ENCODE results near the gene MYH11.

The MYH11 gene

DNA sequence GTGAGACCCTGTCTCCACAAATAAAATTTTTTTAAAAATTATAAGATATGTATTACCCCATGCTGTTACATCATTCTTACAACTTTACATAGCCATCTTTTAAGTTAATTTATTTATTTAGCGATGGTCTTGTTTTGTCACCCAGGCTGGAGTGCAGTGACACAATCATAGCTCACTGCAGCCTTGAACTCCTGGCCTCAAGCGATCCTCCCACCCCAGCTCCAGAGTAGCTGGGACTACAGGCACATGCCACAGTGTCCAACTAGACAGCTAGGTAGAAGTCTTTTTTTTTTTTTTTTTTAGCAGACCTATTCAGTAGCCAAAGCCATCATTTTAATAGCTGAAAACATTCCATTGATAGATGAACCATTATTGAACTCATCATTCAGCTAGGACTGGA is 114.1 kb downstream of the MYH11 start:
- TF ChIP-seq POLR2AphosphoS5 (IDR thresholded peaks at IDR 0.05; ENCODE audit: low read depth, low read length) (no peak), TAF1 (IDR thresholded peaks at IDR 0.05; ENCODE audit: borderline replicate concordance, insufficient read depth, low read length) (no peak), SIN3A (IDR thresholded peaks at IDR 0.05; ENCODE audit: borderline replicate concordance, insufficient read depth, low read length) (no peak), FOXP2 (optimal IDR thresholded peaks at IDR 0.05; ENCODE audit: borderline replicate concordance, extremely low read depth, extremely low read length, insufficient read depth) (no peak)
- TF ChIP-seq, protein P1, sequence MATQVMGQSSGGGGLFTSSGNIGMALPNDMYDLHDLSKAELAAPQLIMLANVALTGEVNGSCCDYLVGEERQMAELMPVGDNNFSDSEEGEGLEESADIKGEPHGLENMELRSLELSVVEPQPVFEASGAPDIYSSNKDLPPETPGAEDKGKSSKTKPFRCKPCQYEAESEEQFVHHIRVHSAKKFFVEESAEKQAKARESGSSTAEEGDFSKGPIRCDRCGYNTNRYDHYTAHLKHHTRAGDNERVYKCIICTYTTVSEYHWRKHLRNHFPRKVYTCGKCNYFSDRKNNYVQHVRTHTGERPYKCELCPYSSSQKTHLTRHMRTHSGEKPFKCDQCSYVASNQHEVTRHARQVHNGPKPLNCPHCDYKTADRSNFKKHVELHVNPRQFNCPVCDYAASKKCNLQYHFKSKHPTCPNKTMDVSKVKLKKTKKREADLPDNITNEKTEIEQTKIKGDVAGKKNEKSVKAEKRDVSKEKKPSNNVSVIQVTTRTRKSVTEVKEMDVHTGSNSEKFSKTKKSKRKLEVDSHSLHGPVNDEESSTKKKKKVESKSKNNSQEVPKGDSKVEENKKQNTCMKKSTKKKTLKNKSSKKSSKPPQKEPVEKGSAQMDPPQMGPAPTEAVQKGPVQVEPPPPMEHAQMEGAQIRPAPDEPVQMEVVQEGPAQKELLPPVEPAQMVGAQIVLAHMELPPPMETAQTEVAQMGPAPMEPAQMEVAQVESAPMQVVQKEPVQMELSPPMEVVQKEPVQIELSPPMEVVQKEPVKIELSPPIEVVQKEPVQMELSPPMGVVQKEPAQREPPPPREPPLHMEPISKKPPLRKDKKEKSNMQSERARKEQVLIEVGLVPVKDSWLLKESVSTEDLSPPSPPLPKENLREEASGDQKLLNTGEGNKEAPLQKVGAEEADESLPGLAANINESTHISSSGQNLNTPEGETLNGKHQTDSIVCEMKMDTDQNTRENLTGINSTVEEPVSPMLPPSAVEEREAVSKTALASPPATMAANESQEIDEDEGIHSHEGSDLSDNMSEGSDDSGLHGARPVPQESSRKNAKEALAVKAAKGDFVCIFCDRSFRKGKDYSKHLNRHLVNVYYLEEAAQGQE (IDR thresholded peaks at IDR 0.05; ENCODE audit: insufficient read depth in 1 of 2, low read depth in 2 of 2, low read length in 2 of 2) = no peak

DNA sequence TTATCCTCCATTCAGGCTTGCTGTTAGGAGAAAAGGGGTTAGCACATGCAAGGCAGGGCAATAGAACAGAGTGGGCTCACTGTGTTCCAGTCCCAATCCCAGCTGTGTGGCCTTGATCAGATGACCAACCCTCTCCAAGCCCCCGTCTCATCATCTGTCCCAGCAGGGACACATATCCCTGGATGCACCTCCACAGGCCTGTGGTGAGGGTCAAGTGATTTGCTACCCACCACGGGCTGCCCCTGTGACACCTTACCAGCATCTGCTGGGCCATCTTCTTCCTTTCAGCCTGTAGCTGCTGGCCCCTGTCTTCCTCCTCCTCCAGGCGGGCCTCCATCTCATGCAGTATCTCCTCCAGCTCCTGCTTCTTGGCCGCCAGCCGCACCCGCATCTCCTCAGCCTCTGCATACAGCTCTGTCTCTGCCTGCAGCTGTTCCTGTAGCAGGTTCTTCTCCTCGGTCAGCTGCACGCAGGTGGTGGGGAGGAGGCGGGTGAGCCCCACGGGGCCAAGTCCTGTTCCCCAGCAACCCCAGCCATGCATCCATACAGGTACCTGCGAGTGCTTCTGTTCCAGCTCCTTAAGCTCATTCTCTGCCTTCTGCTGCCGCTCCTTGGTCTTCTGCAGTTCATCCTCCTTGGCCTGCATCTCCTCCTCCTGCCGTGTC is 115.5 kb downstream of the MYH11 start:
- TF ChIP-seq FOXP2 (optimal IDR thresholded peaks at IDR 0.05; ENCODE audit: borderline replicate concordance, extremely low read depth, extremely low read length, insufficient read depth) (no peak), TAF1 (IDR thresholded peaks at IDR 0.05; ENCODE audit: borderline replicate concordance, insufficient read depth, low read length) (no peak), POLR2AphosphoS5 (IDR thresholded peaks at IDR 0.05; ENCODE audit: low read depth, low read length) (no peak), SIN3A (IDR thresholded peaks at IDR 0.05; ENCODE audit: borderline replicate concordance, insufficient read depth, low read length) (no peak)
- TF ChIP-seq, protein P1 (IDR thresholded peaks at IDR 0.05; ENCODE audit: insufficient read depth in 1 of 2, low read depth in 2 of 2, low read length in 2 of 2) = no peak

DNA sequence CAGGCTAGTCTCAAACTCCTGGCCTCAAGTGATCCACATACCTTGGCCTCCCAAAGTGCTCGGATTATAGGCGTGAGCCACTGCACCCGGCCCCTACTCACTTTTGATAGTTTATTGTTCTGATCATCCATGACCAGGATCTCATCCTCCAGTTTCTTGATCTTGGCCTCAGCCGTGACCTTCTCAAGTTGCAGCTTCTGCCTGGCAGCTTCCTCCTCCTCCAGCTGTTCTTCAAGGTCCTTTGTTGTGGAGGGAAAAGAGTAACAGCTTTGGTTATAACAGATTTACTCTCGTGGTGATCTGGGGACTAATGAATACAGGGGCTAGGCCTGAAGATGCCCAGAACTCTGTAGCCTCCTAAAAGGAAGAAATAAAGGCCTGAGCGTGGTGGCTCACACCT is 116.9 kb downstream of the MYH11 start:
- no peak for TF ChIP-seq TAF1 (IDR thresholded peaks at IDR 0.05; ENCODE audit: borderline replicate concordance, insufficient read depth, low read length)

DNA sequence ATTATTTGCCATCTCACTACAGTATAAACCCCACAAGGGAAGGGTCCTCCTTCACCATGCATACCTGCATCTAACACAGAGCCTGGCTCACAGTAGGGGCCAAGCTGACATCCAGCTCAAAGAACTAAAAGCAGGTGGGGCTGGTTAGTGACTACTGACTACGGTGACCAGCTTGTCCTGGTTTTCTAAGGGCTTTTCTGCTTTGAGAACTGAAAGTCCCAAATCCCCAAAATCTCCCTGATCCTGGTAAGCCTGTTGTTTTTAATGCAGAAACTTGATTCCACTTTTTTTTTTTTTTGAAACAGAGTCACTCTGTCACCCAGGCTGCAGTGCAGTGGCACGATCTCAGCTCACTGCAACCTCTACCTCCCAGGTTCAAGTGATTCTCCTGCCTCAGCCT is 117.4 kb downstream of the MYH11 start:
- TF ChIP-seq, protein P1 (IDR thresholded peaks at IDR 0.05; ENCODE audit: insufficient read depth in 1 of 2, low read depth in 2 of 2, low read length in 2 of 2) = no peak
- TF ChIP-seq FOXP2 (optimal IDR thresholded peaks at IDR 0.05; ENCODE audit: borderline replicate concordance, extremely low read depth, extremely low read length, insufficient read depth) = no peak
- TF ChIP-seq TAF1 (IDR thresholded peaks at IDR 0.05; ENCODE audit: borderline replicate concordance, insufficient read depth, low read length) = no peak
- no peak for TF ChIP-seq POLR2AphosphoS5 (IDR thresholded peaks at IDR 0.05; ENCODE audit: low read depth, low read length)

DNA sequence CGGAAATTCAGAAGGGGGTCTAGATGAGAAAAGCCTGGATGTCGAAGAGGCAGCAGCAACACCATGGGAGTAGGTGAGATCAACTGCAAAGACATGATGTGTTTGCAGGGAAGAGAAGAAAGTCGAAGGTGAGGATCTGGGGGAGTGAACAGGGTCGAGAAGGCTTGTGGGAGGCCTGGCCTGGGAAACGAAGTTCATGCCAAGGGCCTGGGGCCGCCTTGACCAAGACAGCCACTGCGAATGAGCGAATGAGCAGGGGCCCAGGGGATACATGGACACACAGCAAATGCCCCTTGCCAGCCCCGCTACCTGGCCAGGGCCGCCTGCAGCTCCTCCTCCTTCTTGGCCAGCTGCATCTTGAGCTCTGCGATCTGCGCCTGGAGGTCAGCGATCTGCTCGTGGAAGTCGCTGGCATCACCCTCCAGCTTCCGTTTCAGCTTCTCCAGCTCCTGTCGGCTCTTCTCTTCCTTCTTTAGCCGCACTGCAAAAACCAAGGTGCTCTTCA is 119.6 kb downstream of the MYH11 start:
- TF ChIP-seq TAF1 (IDR thresholded peaks at IDR 0.05; ENCODE audit: borderline replicate concordance, insufficient read depth, low read length) = no peak
- no peak for TF ChIP-seq SIN3A (IDR thresholded peaks at IDR 0.05; ENCODE audit: borderline replicate concordance, insufficient read depth, low read length)
- TF ChIP-seq POLR2AphosphoS5 (IDR thresholded peaks at IDR 0.05; ENCODE audit: low read depth, low read length) = no peak
- no peak for TF ChIP-seq FOXP2 (optimal IDR thresholded peaks at IDR 0.05; ENCODE audit: borderline replicate concordance, extremely low read depth, extremely low read length, insufficient read depth)
- TF ChIP-seq, protein P1 (IDR thresholded peaks at IDR 0.05; ENCODE audit: insufficient read depth in 1 of 2, low read depth in 2 of 2, low read length in 2 of 2) = no peak

Data from PFSK-1 (cell line).